GM18858 (cell line): ENCODE results near the gene TMEM245.

Experiments
- ATAC-seq: cut with Tn5 transposase; IDR thresholded peaks from one replicate; pipeline ENCODE4 v1.9.1; 2021; ENCODE audit not compliant: unreplicated experiment

The TMEM245 gene

DNA sequence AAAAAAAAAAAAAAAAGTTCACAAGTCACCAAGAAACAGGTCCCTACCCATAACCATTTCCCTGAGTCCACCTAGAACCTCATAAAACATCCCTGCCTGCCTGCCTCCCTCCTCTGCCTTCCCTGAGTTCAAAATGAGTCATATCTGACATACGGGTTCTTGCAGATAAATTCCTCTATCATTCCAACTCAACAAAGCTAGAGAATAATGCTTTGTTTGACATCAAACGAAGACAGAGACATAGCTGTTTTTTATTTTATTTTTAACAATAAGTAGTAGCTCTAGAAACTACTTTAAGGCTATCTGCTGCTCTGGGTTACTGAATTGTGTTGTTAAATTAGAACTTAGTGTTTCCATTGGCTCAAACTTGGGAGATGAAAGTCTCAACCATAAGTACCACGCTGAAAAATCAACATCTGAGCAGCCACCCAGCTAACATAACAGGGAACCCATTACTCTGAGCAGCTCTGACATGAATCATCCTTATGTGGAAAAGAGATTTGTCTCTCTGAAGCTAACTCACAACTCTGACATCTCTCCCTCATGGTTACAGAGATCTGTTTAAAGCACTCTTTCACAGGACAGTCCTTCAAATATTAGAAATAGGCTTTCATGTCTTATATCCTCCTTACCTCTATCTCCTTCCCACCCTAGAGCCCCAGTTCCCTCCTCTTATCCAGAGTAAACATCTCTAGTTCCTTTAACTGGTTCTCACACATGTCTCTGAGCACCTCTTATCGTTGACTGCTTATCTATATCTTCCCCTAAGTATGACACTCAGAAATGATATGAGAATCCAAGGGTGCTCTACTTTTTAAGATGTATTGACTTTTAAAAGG is 12.1 kb downstream of the TMEM245 start:
- no peak for ATAC-seq

DNA sequence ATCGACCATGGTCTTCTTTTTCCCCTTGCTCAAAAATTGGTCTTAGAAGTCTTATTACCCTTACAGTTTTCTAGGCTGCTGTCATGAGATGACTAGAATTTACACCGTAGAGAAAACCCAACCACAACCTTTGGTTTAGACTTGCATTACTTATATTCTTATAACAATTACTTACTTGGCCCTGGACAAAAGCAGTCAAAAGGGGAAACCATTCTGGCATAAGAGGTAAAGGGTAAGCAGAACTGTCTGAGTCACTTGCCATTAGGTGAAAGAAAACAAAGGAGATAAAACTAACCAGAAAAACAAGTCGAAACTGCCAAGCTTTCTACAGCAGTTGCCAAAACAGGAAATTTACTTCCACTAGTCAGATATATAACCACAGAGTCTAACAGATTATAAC is 17.9 kb downstream of the TMEM245 start:
- peak; percentile 65 for ATAC-seq

DNA sequence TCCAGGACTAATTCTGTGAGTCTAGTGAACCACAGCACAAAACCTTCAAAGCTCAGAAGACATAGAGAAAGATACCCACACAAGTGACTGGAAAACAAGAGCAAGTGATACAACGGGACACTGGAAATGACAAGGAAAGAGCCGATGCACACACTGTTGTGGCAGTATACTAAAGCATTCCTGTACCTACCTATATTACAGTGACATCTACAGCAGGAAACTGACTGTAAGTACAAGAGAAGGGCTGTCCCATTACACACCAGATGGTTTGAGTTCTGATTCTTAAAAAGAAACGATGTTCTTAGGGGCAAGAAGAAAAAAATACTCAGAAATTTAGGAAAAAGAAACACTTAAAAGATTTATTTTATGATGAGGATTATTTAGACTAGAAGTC is 18.5 kb downstream of the TMEM245 start:
- no peak for ATAC-seq

GRCh38 chr9:109100543-109101201 is 19.1 kb downstream of the TMEM245 start:
- no peak for ATAC-seq

DNA sequence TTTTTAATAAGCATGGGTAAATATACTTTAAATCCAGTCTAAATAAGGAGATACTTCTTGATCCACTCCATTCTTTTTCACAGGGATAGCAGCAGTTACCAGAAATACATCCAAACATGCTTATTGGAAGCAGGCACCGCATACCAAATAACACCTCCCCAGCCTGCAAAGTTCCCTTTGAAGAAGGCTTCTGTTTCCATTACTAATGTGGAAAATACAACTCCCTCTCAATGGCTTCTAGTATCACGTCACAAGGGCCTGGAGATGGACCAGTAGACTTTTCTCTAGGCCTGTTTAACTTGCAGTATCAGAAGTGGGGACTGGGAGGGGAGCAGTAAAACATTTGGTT is 20.8 kb downstream of the TMEM245 start:
- ATAC-seq: no peak

- peak; percentile 34 for ATAC-seq
Observed at GRCh38 chr9:109098171-109098959, 21.4 kb downstream of the TMEM245 start.

- ATAC-seq: no peak
Observed at GRCh38 chr9:109097146-109097545, 22.6 kb downstream of the TMEM245 start.

- ATAC-seq: no peak
Observed at GRCh38 chr9:109095321-109095720, 24.4 kb downstream of the TMEM245 start.

DNA sequence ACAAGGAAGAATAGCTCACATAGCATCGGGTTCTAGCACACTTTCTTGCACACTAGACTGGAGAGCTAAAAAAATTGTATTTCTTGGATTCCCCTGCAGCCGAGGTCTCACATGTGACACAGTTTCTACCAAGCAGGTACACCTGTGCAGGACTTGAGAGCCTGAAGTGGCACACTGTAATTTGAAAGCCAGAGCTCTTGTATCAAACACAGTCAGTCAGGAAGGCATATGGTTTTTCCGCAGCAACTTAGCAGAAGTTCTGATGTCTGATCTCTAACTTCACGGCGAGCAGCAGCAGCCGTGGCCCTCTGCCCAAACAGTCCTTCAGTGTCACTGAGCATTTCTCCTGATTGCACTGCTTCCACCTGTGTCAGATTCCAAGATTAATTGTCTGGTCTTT is 25.5 kb downstream of the TMEM245 start:
- no peak for ATAC-seq

DNA sequence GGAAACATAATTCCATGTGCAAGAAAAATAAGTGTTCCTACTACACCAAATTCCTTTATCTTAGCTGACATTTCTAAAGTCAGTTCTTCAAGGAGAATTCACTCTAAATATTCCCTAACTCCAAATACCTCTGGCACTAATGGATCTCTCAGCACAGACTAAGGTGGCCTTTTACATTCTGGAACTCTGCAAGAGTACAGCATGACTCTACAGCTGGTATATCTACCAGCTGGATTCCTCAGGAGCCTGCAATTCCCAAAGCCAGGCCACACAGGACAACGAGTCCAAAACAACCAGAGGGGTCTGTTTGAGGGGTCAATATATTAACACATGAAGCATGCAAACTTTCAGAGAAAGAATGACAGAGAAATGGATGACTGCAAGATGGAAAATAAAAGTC is 27.2 kb downstream of the TMEM245 start:
- ATAC-seq: no peak

- no peak for ATAC-seq
Observed at GRCh38 chr9:109092051-109092580, 27.6 kb downstream of the TMEM245 start.

- no peak for ATAC-seq
Observed at GRCh38 chr9:109088221-109088620, 31.5 kb downstream of the TMEM245 start.

- no peak for ATAC-seq
Observed at GRCh38 chr9:109087795-109088194, 32.0 kb downstream of the TMEM245 start.

GRCh38 chr9:109086221-109086620 is 33.5 kb downstream of the TMEM245 start:
- peak; percentile 95 for ATAC-seq

GRCh38 chr9:109085510-109085909 is 34.2 kb downstream of the TMEM245 start:
- ATAC-seq: no peak

DNA sequence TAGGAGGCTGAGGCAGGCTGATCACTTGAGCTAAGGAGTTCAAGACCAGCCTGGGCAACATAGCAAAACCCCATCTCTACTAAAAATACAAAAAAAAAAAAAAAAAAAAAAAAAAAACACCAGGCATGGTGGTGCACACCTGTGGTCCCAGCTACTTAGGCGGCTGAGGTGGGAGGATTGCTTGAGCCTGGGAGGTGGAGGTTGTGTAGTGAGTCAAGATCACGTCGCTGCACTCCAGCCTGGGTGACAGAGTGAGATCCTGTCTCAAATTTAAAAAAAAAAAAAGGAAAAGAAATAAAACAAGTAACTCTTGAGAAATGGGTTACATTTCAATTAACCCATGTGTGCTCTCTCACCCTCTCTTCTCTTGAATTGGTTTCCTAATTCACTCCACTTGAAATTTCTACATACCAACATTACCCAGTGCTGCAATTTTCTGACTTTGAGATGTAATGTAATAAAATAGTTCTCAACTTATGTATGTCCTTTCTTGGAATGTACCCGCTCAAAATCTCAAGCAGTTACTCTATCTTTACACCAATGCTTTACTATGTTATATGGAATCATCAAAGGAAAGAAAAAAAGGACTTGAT is 35.8 kb downstream of the TMEM245 start:
- ATAC-seq: no peak

GRCh38 chr9:109083141-109083540 is 36.6 kb downstream of the TMEM245 start:
- ATAC-seq: no peak

DNA sequence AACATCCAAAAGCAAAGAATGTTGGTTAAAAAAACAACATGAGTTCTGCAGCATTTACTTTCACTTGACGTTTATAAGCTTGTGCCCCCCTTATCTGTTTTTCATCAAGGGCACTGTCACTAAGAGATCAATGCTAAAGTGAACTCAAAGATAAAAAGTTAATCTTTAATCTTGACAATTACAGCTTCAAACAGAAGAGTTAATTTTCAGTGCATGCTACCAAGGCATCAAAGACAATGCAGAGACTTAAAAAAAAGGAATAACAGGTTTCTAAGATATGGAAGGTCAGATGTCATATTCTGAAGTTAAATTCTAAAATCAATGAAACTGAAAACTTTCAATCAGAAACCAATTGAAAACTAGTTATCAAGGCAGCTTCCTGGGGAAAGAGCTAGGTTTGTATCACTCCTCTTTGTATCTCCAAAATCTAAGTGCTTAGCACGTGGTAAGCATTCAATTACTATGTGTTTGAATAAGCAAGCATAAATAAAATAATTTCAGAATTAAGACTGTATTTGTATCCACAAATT is 37.6 kb downstream of the TMEM245 start:
- no peak for ATAC-seq

DNA sequence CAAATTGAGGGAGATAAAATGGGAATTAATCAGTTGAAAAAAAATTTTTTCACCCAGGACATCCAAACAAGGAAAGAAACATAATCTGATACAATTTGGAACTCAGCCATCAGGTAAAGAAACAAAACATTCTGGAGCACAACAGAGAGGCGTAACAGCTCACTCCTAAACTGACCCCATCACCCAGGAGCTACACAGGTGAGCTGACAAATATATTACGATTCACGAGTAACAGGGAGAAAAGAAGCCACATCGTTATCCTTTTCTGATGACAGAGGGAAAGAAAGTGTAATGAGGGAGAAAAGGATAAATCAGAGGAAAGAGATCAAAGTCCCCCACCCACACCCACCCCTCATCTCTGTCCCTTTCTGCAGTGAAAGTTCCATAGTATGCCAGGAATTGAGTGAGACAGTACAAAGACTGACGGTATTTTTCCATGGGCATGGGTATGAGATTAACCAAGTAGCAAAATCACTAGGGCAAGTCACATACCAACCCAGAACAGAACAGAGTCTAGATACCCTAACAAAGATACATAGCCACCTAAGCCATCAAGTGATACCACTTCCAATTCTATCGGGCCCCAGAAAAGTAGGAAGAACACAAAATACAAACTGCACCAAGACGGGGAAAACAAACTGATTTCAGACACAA is 45.4 kb downstream of the TMEM245 start:
- no peak for ATAC-seq

DNA sequence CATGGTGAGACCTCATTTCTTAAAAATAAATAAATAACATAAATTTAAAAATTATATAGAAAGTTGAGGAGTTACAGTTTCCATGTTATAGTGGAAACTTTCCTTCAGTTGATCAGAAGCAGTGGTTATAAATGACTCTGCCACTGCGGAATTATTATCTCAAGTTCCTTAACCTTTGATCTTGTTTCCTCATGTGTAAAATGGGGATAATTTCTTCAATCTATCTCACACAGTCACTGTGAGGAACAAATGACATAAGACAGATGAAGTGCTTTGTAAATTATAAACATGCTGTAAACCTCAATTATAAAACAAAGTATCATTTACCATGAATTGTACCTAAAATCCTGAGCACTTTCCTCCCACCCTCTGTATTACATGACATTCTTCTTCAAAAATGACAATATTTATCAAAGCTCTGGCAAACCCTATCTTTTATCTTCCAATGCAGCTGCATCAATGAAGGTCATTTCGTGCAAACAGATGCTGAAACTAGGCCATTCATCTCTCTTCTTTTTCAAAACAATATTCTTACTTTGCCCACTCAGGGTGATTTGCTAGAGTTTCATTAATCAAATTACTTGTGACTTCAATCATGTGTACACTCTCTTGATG is 46.8 kb downstream of the TMEM245 start:
- ATAC-seq: no peak
